NCI-H2196 treated with DMSO at 0.1 percent for 48 hours (cell line): ENCODE results near the gene SLC38A3.

Experiments
- DNase-seq: peaks from one replicate; lab custom pipeline; 2025; ENCODE audit not compliant: unreplicated experiment; lab: John Stamatoyannopoulos, UW

Gene SLC38A3

DNA sequence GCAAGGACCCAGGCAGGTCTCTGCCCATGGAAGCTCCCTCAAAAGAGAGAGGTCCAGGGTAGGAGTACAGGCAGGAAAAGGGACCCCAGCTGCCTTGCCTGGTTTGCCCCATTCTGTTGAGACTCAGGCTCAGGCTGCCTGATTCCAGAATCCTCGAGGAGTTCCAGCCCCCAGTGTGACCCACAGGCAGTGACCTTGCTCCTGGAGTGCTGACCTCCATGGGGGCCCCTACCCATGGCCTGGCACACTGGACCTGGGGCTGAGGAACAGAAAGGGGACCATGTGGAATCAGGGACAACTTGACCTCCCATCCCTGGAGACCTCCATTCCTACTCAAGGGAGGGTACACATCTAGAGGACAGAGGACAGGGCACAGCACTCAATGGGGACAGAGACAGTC is 60.5 kb downstream of the SLC38A3 start:
- no peak for DNase-seq

DNA sequence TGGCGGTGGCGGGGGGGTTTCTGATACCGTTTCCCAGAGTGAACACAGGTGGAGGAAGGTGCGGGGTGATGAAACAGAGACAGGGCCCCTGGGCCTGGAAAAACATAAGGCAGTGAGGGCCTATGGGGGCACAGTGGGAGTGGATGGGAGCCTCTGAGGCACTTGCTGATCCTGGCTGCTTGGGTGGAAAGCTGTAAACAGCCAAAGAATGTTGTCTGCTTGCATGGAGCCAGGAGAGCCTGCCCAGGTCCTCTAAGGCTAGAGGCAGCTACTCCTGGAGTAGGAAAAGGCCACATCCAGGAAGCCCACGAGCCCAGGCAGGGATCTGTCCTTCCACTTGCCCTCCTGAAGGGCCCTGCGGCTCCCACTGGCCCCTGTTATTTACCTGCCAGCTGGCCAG is 60.9 kb downstream of the SLC38A3 start:
- no peak for DNase-seq

DNA sequence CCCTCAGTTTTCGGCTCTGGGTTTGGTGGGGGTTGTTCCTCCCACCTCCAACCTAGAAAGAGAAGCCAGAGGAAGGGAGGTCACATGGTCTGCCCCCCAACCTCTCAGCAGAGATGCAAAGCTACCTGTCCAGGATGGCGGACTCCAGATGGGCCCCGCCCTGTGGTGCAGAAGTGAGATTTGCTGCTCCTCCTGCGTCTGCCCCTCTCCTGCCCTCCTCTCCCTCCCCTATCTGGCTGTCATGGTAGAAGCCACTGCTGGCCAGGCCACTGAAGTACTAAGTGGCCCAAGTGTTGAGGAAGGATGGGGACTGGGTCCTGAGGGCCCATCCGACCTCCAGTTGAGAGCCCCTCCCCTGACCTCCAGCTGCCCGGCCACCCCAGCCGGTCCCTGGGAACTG is 61.8 kb downstream of the SLC38A3 start:
- no peak for DNase-seq

DNA sequence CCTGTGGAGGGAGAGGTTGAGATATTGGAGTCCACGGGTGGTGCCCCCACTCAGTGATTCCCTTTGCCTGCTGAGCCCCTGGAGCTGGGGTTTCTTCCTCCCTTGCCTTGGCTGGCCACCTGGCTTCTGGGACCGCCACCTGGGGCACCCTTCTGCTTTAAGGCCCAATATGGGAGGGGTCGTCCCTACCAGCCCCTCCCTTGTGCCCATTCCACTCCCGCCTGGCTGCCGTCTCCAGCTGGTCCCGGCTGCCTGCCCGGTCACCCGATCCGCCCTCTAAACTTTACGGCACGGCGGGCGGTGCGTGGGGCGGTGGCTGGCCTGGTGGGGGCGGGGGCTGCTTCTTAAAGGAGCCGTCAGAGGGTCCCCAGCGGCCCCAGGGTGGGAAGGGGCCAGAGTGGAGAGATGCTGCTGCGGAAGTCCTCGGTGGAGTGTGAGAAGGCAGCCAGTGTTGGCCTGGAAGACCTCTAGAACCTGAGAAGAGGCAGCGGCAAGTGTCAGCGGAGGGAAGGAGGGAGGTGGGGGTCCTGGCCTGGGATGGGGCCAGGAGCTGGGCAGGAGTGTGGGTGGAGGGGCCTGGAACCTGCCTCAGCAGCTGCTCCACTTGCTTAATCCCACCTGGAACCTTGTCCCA is 62.3 kb downstream of the SLC38A3 start:
- DNase-seq: no peak

DNA sequence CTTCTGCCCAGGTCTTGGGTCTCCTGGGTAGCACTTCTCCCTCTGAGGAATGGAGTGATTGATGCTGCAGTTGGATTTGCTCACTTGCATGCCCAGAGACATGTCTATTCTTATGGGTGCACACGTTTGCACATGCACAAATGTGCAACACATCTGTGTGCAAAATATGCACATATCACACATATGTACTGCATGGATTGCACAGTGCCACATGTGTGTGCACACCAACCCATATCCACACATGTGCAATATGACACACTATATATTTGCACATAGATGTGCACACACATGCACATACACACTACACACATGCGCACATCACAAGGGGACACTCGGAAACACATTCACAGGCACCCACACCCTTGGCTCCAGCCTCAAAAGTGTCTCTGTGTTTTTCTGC is 63.2 kb downstream of the SLC38A3 start:
- no peak for DNase-seq

DNA sequence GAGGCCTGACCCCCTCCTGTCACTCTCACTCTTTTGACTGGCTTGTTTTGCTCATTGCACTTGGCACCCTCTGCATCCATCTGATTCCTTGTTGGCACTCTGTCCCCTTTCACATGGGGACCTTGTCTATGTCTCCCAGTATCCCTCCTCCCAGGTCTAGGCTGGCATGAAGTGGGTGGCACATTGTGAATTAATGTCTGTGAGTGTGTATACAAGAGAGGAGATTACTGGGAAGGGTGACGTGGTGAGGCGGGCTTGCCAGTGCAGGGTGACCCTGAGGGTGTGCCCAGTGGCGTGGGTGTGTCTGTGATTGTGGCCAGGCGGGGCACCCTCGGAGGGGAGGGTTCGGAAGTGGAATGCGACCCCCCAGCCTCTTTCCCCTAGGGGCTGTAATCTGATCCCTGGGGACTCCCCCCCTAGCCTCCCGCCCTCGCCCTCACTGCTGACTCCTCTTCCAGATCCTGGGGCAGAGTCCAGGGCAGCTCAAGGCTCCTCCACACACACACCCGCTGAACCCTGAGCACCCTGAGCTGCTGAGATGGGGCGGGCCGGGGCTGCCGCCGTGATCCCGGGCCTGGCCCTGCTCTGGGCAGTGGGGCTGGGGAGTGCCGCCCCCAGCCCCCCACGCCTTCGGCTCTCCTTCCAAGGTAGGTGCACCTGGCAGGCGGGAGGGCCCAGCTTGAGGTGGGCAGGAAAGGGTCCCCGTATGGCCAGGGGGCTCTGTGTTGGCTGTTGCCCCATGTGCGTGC is 63.8 kb downstream of the SLC38A3 start, which contains the start of gene SEMA3B:
TSS of gene SEMA3B (plus strand) at position 445 of the 749 bp plus-strand sequence. CDS start at position 539, 94 bp downstream.
- DNase-seq: no peak

DNA sequence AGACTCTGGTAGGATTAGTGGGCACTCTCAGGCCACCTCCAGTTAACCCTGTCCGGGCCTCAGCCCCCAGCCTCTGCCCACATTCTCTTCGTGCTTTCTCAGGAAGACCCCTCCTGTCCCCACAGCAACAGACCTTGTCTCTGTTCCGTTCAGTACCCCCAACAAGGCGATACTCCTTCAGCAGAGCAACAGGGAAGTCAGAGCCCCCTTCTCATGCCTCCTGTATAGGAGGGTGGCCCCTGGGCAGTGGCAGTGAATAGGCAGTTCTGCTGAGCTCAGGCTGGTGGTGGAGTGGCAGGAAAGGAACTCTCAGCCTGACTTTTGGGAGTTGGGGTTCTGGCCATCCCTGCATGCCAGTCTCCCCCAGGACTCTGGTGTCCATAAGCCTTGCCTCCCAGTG is 64.4 kb downstream of the SLC38A3 start:
- DNase-seq: no peak

DNA sequence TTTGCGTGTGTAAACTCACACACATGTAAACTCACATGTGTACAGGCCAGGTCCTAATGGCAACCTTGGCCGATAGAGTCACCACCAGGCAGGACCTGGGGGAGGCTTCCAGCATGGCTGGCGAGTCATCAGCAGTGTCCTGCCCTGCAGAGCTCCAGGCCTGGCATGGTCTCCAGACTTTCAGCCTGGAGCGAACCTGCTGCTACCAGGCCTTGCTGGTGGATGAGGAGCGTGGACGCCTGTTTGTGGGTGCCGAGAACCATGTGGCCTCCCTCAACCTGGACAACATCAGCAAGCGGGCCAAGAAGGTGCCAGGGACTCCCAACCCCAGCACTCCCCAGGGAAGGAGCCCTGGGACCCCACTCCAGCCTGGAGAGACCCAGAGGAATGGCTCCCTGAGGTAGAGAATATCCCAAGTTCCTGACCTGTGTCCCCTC is 64.9 kb downstream of the SLC38A3 start:
- DNase-seq: no peak

DNA sequence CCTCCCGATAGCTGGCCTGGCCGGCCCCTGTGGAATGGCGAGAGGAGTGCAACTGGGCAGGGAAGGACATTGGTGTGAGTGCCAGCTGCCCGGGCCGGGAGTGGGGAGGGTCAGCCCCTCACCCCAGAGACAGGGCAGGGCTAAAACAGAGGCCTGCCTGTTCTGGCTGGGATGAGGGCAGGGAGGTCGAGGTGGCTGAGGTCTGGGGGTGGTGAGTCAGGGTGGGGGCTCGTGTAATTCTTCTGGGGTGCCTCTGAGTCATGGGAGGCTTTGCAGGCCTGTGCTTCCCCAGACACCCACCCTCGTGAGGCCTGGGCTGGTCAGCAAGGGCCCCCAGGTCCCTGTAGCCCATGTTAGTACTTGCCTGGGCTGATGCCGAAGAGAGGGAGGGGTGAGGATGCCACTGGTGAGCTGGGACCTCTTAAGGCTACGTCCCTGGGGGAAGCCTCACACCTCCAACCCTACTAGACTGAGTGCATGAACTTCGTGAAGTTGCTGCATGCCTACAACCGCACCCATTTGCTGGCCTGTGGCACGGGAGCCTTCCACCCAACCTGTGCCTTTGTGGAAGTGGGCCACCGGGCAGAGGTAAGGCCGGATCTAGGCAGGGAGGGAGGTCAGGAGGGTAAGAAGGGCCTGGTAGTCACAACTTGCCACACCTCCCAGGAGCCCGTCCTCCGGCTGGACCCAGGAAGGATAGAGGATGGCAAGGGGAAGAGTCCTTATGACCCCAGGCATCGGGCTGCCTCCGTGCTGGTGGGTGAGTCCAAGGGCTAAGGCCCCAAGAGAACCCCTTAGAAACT is 65.6 kb downstream of the SLC38A3 start:
- no peak for DNase-seq
